GM12878 (cell line): ENCODE results near the gene OR52K1. TPM values are rescaled to one million over a fixed set of nuclear protein-coding genes. Genes with fewer than 3 reads are reported as not detected.

Experiments
- ATAC-seq: fragments of 200-7000 bp; cut with Tn5 transposase; 3 replicates; pipeline ENCODE4 v1.9.1; 2020; ENCODE audit warnings: mild to moderate bottlenecking, moderate library complexity
- BruUV-seq: library from RNA; stranded (reverse); fragments of 400-500 nt; replicated peaks from 2 replicates; lab custom pipeline; 2021; lab: Mats Ljungman, UMichigan
- CTCF ChIA-PET: fragments of 300-600 bp; sonication (Branson Sonifier 250); formaldehyde crosslinking; extraction: SDS; loops from one replicate; lab custom pipeline; 2021; ENCODE audit warnings: inconsistent platforms; lab: Yijun Ruan, JAX
- POLR2A ChIA-PET: fragments of 350-600 bp; formaldehyde crosslinking; extraction: SDS; loops from one replicate; lab custom pipeline; 2021; ENCODE audit warnings: inconsistent platforms; lab: Charles Lee
- RAD21 ChIA-PET: fragments of 300-600 bp; sonication (Branson Sonifier 250); formaldehyde crosslinking; loops from one replicate; lab custom pipeline; 2023; ENCODE audit warnings: antibody characterized with exemption; ENCODE audit not compliant: unreplicated experiment; lab: Charles Lee
- SMC1A ChIA-PET: fragments of 300-600 bp; sonication (Branson Sonifier 250); formaldehyde crosslinking; loops from one replicate; lab custom pipeline; 2023; ENCODE audit not compliant: unreplicated experiment, uncharacterized antibody; lab: Charles Lee
- DNase-seq: peaks from one replicate; pipeline ENCODE4 v3.0.0-alpha.2; 2011; ENCODE audit warnings: low read depth, low spot score
- FAIRE-seq: peaks from 3 replicates; lab custom pipeline; 2011; peaks lifted over from hg19 to GRCh38; lab: Jason Lieb, UNC
- H2AFZ ChIP-seq: 2 replicates; pipeline ENCODE4 v1.6.0; 2011; ENCODE audit warnings: low read depth, low read length, control low read depth; ENCODE audit not compliant: control insufficient read depth
- H3K27ac ChIP-seq: 2 replicates; pipeline ENCODE4 v1.5.1; 2011; ENCODE audit warnings: control low read depth; ENCODE audit not compliant: control insufficient read depth, insufficient read depth
- H3K27me3 ChIP-seq, 2 experiments: replicated peaks in 1 of 2; 2 replicates each; pipeline versions ENCODE4 v1.6.0 to v1.6.1; 2011; ENCODE audit warnings: low read length in 1 of 2; ENCODE audit not compliant: control insufficient read depth in 2 of 2, insufficient read depth in 2 of 2
- H3K36me3 ChIP-seq, 2 experiments: 2 replicates each; pipeline ENCODE4 v1.5.1; 2011; ENCODE audit warnings: low read length in 1 of 2; ENCODE audit not compliant: control insufficient read depth in 2 of 2, insufficient read depth in 2 of 2
- H3K4me1 ChIP-seq: 2 replicates; pipeline ENCODE4 v1.6.1; 2011; ENCODE audit warnings: mild to moderate bottlenecking, low read length, moderate library complexity, mixed read lengths; ENCODE audit not compliant: control insufficient read depth, insufficient read depth
- H3K4me2 ChIP-seq: 2 replicates; pipeline ENCODE4 v1.6.0; 2011; ENCODE audit warnings: control low read depth; ENCODE audit not compliant: control insufficient read depth, insufficient read depth
- H3K4me3 ChIP-seq: fragments of 200-600 bp; sonication (generic); 2 replicates; pipeline ENCODE4 v1.5.1; 2016
- H3K79me2 ChIP-seq: 2 replicates; pipeline ENCODE4 v1.6.0; 2011; ENCODE audit warnings: low read length; ENCODE audit not compliant: control insufficient read depth, insufficient read depth
- H3K9ac ChIP-seq: 2 replicates; pipeline ENCODE4 v1.8.0; 2011; ENCODE audit warnings: low read length, control low read depth, mixed read lengths; ENCODE audit not compliant: control insufficient read depth, insufficient read depth
- H3K9me3 ChIP-seq: replicated peaks from 3 replicates; pipeline ENCODE4 v1.5.1; 2011; ENCODE audit warnings: mild to moderate bottlenecking, low read length; ENCODE audit not compliant: control insufficient read depth, insufficient read depth
- H4K20me1 ChIP-seq: 2 replicates; pipeline ENCODE4 v1.6.0; 2011; ENCODE audit not compliant: control insufficient read depth, insufficient read depth
- ATF7 ChIP-seq: fragments of 450-650 bp; IDR thresholded peaks from 2 replicates; pipeline ENCODE4 v1.6.1; 2016; ENCODE audit warnings: low read depth, mild to moderate bottlenecking
- CBX5 ChIP-seq: sonication (generic); IDR thresholded peaks from 2 replicates; pipeline ENCODE4 v1.6.1; 2016; ENCODE audit warnings: low read depth, moderate library complexity, mild to moderate bottlenecking, inconsistent platforms
- CHD4 ChIP-seq: fragments of 200-600 bp; sonication (generic); IDR thresholded peaks from 2 replicates; pipeline ENCODE4 v1.6.1; 2016; ENCODE audit warnings: mild to moderate bottlenecking
- FOS ChIP-seq: IDR thresholded peaks from 3 replicates; pipeline ENCODE4 v1.6.1; 2011; ENCODE audit warnings: borderline replicate concordance; ENCODE audit not compliant: insufficient read length; ENCODE audit errors: extremely low read depth
- HDGF ChIP-seq: fragments of 450-650 bp; IDR thresholded peaks from 2 replicates; pipeline ENCODE4 v1.6.1; 2016; ENCODE audit warnings: antibody characterized with exemption
- NFXL1 ChIP-seq: fragments of 450-650 bp; IDR thresholded peaks from 2 replicates; pipeline ENCODE4 v1.6.1; 2017; ENCODE audit warnings: antibody characterized with exemption, mild to moderate bottlenecking, borderline replicate concordance
- PML ChIP-seq: IDR thresholded peaks from 2 replicates; pipeline ENCODE4 v1.6.1; 2012; ENCODE audit warnings: low read length, inconsistent platforms
- RAD51 ChIP-seq: fragments of 450-650 bp; IDR thresholded peaks from 2 replicates; pipeline ENCODE4 v1.6.1; 2016; ENCODE audit warnings: moderate library complexity, mild to moderate bottlenecking, inconsistent platforms
- SIX5 ChIP-seq: IDR thresholded peaks from 2 replicates; pipeline ENCODE4 v1.6.1; 2011; ENCODE audit warnings: mild to moderate bottlenecking, low read depth, low read length, moderate library complexity; ENCODE audit not compliant: severe bottlenecking
- SPI1 ChIP-seq: IDR thresholded peaks from 2 replicates; pipeline ENCODE4 v1.6.1; 2011; ENCODE audit warnings: low read depth, mild to moderate bottlenecking, low read length, moderate library complexity, borderline replicate concordance; ENCODE audit not compliant: insufficient read depth
- SUPT20H ChIP-seq: IDR thresholded peaks from 2 replicates; pipeline ENCODE4 v1.6.1; 2011; ENCODE audit warnings: low read depth, mild to moderate bottlenecking, low read length, moderate library complexity, borderline replicate concordance; ENCODE audit not compliant: control insufficient read depth
- ZNF217 ChIP-seq: fragments of 450-650 bp; IDR thresholded peaks from 2 replicates; pipeline ENCODE4 v1.6.1; 2017; ENCODE audit warnings: antibody characterized with exemption, mild to moderate bottlenecking
- in situ Hi-C: fragments of 300-500 bp; cut with MboI; formaldehyde crosslinking; loops from 9 replicates; pipeline ENCODE4 v1.14.3; 2018; ENCODE audit warnings: mixed read lengths
- intact Hi-C: fragments of 100-400 bp; cut with micrococcal nuclease; formaldehyde crosslinking; loops from one replicate; pipeline ENCODE4 v1.14.2; 2022; ENCODE audit not compliant: unreplicated experiment
- polyA plus RNA-seq, 11 experiments: library from polyadenylated mRNA; depleted of rRNA in 4 of 11; unstranded in 6 of 11; stranded (reverse) in 5 of 11; fragments of >200 nt; fragmentation: Nextera tagmentation in 4 of 11; fragmentation: Illumina TruSeq in 1 of 11; extraction: Ambion mirVana in 4 of 11; extraction: Trizol in 1 of 11; gene quantifications; 1 replicate in 1 of 11; 2 replicates in 10 of 11; pipeline versions ENCODE4 v1.2.1 to v1.2.3, GENCODE V29; 2011 to 2016; ENCODE audit warnings: inconsistent platforms in 2 of 11, missing spikeins in 2 of 11, low read depth in 1 of 11
- total RNA-seq, 4 experiments: library from RNA; depleted of rRNA in 3 of 4; stranded (reverse); fragments of >200 nt in 3 of 4; fragmentation: Illumina TruSeq in 1 of 4; extraction: Trizol in 1 of 4; gene quantifications; 2 replicates each; pipeline versions ENCODE4 v1.2.1 to v1.2.3, GENCODE V29; 2013 to 2021
- TF ChIP-seq, protein P1 (sequence below): IDR thresholded peaks from 2 replicates; pipeline ENCODE4 v1.6.1; 2012; ENCODE audit warnings: mild to moderate bottlenecking, low read depth, low read length
- TF ChIP-seq, protein P2 (sequence below): fragments of 450-650 bp; IDR thresholded peaks from 2 replicates; pipeline ENCODE4 v1.6.1; 2016; ENCODE audit warnings: mild to moderate bottlenecking
- TF ChIP-seq, protein P3 (sequence below): fragments of 450-650 bp; IDR thresholded peaks from 2 replicates; pipeline ENCODE4 v1.6.1; 2017; ENCODE audit warnings: mild to moderate bottlenecking, moderate library complexity

OR52K1 gene
- total and polyA plus RNA-seq, 10 of the 15 experiments (the other 5 are each of a cell fraction or from before 2014, with no cell fraction given), result not detected

DNA sequence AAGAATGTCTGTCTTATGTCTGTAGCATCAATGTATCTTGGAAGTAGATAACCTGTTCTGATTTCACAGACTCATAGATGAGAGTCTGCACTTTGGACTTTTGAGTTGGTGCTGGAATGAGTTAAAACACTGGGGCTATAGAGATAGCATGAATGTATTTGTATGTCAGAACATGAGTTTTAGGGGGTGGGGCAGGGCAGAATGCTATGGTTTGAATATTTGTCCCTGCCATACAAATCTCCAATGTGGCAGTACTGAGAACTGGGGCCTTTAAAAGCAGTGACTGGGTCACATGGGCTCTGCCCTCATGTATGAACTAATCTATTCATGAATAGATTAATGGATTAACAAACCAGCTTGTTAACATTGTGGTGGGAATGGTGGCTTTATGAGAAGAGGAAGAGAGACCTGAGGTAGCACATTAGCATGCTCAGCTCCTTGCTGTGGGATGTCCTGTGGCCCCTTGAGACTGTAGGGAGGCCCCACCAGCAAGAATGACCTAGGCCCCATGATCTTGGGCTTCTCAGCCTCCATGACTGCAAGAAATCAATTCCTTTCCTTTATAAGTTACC is 15.5 kb upstream of the OR52K1 start:
- ChIA-PET SMC1A (interaction anchor here (1.0 kb wide), 1 partner anchor 46 kb away, joined by 3 read pairs; no protein-coding TSS in a partner anchor), POLR2A (no interaction called here), RAD21 (interaction anchor here (0.7 kb wide), 1 partner anchor 39 kb away, joined by 3 read pairs; no protein-coding TSS in a partner anchor), CTCF (interaction anchor here (0.9 to 1.8 kb wide), 2 partner anchors 26 to 280 kb away, joined by 3 to 5 read pairs; no protein-coding TSS in a partner anchor)
- no TSS peak for BruUV-seq
- no peaks in the 10 kb centered on the region for H3K36me3 ChIP-seq
- H3K4me1 ChIP-seq, result no peaks in the 10 kb centered on the region; the same call in 1 of the 2 replicates
- DNase-seq (peak; percentile 8), FAIRE-seq (no peak), ATAC-seq (peak; percentile 21; the same call in 1 of the 3 replicates)
- H3K9ac ChIP-seq, result no peak overlapping the region
- intact Hi-C loops (no loop called here), in situ Hi-C loops (no loop called here)
- no peaks in the 10 kb centered on the region for H3K27me3 ChIP-seq
- H4K20me1 ChIP-seq, result no peaks in the 10 kb centered on the region
- H3K4me3 ChIP-seq, result no peak overlapping the region
- no peak overlapping the region for H2AFZ ChIP-seq
- no peaks in the 10 kb centered on the region for H3K79me2 ChIP-seq
- no peak overlapping the region for H3K4me2 ChIP-seq
- H3K27ac ChIP-seq, result no peak overlapping the region
- peaks cover 7% of the 10 kb centered on the region; the same call in 2 of the 3 replicates for H3K9me3 ChIP-seq
- TF ChIP-seq CHD4, result no peak
- TF ChIP-seq ATF7, result 0 out of 2 replicates have a peak, but pooled peaks have one; percentile 11
- TF ChIP-seq, protein P1, sequence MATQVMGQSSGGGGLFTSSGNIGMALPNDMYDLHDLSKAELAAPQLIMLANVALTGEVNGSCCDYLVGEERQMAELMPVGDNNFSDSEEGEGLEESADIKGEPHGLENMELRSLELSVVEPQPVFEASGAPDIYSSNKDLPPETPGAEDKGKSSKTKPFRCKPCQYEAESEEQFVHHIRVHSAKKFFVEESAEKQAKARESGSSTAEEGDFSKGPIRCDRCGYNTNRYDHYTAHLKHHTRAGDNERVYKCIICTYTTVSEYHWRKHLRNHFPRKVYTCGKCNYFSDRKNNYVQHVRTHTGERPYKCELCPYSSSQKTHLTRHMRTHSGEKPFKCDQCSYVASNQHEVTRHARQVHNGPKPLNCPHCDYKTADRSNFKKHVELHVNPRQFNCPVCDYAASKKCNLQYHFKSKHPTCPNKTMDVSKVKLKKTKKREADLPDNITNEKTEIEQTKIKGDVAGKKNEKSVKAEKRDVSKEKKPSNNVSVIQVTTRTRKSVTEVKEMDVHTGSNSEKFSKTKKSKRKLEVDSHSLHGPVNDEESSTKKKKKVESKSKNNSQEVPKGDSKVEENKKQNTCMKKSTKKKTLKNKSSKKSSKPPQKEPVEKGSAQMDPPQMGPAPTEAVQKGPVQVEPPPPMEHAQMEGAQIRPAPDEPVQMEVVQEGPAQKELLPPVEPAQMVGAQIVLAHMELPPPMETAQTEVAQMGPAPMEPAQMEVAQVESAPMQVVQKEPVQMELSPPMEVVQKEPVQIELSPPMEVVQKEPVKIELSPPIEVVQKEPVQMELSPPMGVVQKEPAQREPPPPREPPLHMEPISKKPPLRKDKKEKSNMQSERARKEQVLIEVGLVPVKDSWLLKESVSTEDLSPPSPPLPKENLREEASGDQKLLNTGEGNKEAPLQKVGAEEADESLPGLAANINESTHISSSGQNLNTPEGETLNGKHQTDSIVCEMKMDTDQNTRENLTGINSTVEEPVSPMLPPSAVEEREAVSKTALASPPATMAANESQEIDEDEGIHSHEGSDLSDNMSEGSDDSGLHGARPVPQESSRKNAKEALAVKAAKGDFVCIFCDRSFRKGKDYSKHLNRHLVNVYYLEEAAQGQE, result no peak
- TF ChIP-seq ZNF217, result no peak
- peak; percentile 33; the same call in 1 of the 2 replicates for TF ChIP-seq SPI1
- no peak for TF ChIP-seq SUPT20H
- TF ChIP-seq CBX5, result no peak
- no peak for TF ChIP-seq NFXL1
- no peak for TF ChIP-seq SIX5
- no peak for TF ChIP-seq HDGF
- TF ChIP-seq PML, result no peak
- TF ChIP-seq, protein P2, sequence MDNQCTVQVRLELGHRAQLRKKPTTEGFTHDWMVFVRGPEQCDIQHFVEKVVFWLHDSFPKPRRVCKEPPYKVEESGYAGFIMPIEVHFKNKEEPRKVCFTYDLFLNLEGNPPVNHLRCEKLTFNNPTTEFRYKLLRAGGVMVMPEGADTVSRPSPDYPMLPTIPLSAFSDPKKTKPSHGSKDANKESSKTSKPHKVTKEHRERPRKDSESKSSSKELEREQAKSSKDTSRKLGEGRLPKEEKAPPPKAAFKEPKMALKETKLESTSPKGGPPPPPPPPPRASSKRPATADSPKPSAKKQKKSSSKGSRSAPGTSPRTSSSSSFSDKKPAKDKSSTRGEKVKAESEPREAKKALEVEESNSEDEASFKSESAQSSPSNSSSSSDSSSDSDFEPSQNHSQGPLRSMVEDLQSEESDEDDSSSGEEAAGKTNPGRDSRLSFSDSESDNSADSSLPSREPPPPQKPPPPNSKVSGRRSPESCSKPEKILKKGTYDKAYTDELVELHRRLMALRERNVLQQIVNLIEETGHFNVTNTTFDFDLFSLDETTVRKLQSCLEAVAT, result no peak
- peak; percentile 61; the same call in 1 of the 2 replicates for TF ChIP-seq RAD51
- no peak for TF ChIP-seq FOS
- TF ChIP-seq, protein P3, sequence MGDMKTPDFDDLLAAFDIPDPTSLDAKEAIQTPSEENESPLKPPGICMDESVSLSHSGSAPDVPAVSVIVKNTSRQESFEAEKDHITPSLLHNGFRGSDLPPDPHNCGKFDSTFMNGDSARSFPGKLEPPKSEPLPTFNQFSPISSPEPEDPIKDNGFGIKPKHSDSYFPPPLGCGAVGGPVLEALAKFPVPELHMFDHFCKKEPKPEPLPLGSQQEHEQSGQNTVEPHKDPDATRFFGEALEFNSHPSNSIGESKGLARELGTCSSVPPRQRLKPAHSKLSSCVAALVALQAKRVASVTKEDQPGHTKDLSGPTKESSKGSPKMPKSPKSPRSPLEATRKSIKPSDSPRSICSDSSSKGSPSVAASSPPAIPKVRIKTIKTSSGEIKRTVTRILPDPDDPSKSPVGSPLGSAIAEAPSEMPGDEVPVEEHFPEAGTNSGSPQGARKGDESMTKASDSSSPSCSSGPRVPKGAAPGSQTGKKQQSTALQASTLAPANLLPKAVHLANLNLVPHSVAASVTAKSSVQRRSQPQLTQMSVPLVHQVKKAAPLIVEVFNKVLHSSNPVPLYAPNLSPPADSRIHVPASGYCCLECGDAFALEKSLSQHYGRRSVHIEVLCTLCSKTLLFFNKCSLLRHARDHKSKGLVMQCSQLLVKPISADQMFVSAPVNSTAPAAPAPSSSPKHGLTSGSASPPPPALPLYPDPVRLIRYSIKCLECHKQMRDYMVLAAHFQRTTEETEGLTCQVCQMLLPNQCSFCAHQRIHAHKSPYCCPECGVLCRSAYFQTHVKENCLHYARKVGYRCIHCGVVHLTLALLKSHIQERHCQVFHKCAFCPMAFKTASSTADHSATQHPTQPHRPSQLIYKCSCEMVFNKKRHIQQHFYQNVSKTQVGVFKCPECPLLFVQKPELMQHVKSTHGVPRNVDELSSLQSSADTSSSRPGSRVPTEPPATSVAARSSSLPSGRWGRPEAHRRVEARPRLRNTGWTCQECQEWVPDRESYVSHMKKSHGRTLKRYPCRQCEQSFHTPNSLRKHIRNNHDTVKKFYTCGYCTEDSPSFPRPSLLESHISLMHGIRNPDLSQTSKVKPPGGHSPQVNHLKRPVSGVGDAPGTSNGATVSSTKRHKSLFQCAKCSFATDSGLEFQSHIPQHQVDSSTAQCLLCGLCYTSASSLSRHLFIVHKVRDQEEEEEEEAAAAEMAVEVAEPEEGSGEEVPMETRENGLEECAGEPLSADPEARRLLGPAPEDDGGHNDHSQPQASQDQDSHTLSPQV, result no peak
